ENCODE measurements around the gene GRK7. TPM values are rescaled to one million over a fixed set of nuclear protein-coding genes. Genes with fewer than 3 reads are reported as not detected.
A peak's percentile ranks its signal among the peaks of the same experiment; 100 is the strongest.

Gene GRK7
- total and polyA plus RNA-seq, 2 of the 13 experiments (the other 11 are each of a cell fraction or from before 2014, with no cell fraction given) = not detected

DNA sequence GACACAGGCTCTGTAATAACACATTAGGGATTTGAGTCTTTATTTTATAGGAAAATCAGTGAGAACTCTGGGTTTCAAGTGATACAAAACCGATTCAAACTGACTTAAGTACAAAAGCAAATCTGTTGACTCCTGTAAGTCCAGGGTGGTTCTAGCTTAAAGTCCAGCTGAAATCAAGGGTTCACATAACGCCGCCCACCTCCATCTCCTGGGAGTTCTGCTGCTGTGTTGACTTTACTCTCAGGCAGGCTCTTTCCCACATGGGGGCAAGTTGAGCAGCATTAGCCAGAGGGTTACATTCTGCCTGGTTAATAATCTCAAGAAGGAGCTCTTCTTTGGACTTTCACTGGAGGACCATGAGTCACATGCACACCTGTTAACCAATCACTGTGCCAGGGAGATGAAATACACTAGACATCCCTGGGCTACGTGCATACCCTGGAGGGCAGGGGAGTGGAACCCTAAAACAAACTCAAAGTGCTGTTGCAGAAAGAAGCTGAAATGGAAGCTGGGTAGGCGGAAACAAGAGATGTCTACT lies 34.8 kb upstream of the GRK7 start (continued):
- TF ChIP-seq UBTF (CRISPR knock-in tag; IDR thresholded peaks at IDR 0.05) (no peak), ZNF747 (CRISPR knock-in tag; IDR thresholded peaks at IDR 0.05; ENCODE audit: borderline replicate concordance) (0 out of 2 replicates have a peak, but pooled peaks have one; percentile 59), GATAD2A (CRISPR knock-in tag; IDR thresholded peaks at IDR 0.05) (peak; percentile 78), ZNF563 (CRISPR knock-in tag; IDR thresholded peaks at IDR 0.05) (no peak), IKZF4 (CRISPR knock-in tag; IDR thresholded peaks at IDR 0.05; ENCODE audit: borderline replicate concordance, low read depth, not compliant biosample characterization) (no peak), GTF2F1 (IDR thresholded peaks at IDR 0.05; ENCODE audit: low read length) (no peak), SAP130 (CRISPR knock-in tag; IDR thresholded peaks at IDR 0.05; ENCODE audit: low read depth) (peak; percentile 53; the same call in 1 of the 2 replicates), ZBTB8A (CRISPR knock-in tag; IDR thresholded peaks at IDR 0.05; ENCODE audit: borderline replicate concordance, low read depth) (no peak), ZNF749 (CRISPR knock-in tag; IDR thresholded peaks at IDR 0.05; ENCODE audit: borderline replicate concordance) (no peak), TRIM24 (CRISPR knock-in tag; IDR thresholded peaks at IDR 0.05) (no peak), ZFP82 (CRISPR knock-in tag; IDR thresholded peaks at IDR 0.05; ENCODE audit: borderline replicate concordance) (no peak), USF2 (IDR thresholded peaks at IDR 0.05; ENCODE audit: low read depth, low read length) (peak; percentile 85), USF2 (CRISPR knock-in tag; IDR thresholded peaks at IDR 0.05; ENCODE audit: borderline replicate concordance) (peak; percentile 94; the same call in 1 of the 2 replicates), PRDM10 (CRISPR knock-in tag; IDR thresholded peaks at IDR 0.05; ENCODE audit: low read depth) (no peak)
- TF ChIP-seq, protein P1, sequence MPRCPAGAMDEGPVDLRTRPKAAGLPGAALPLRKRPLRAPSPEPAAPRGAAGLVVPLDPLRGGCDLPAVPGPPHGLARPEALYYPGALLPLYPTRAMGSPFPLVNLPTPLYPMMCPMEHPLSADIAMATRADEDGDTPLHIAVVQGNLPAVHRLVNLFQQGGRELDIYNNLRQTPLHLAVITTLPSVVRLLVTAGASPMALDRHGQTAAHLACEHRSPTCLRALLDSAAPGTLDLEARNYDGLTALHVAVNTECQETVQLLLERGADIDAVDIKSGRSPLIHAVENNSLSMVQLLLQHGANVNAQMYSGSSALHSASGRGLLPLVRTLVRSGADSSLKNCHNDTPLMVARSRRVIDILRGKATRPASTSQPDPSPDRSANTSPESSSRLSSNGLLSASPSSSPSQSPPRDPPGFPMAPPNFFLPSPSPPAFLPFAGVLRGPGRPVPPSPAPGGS (CRISPR knock-in tag; IDR thresholded peaks at IDR 0.05) = no peak
- TF ChIP-seq, protein P2, sequence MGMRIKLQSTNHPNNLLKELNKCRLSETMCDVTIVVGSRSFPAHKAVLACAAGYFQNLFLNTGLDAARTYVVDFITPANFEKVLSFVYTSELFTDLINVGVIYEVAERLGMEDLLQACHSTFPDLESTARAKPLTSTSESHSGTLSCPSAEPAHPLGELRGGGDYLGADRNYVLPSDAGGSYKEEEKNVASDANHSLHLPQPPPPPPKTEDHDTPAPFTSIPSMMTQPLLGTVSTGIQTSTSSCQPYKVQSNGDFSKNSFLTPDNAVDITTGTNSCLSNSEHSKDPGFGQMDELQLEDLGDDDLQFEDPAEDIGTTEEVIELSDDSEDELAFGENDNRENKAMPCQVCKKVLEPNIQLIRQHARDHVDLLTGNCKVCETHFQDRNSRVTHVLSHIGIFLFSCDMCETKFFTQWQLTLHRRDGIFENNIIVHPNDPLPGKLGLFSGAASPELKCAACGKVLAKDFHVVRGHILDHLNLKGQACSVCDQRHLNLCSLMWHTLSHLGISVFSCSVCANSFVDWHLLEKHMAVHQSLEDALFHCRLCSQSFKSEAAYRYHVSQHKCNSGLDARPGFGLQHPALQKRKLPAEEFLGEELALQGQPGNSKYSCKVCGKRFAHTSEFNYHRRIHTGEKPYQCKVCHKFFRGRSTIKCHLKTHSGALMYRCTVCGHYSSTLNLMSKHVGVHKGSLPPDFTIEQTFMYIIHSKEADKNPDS (CRISPR knock-in tag; IDR thresholded peaks at IDR 0.05) = no peak
